Upper lobe of right lung (tissue), 1 donor: Measurements from ENCODE around the gene TMEM150B. TPM values are rescaled to one million over a fixed set of nuclear protein-coding genes. Genes with fewer than 3 reads are reported as not detected.
A peak's percentile ranks its signal among the peaks of the same experiment; 100 is the strongest.

ENCODE experiments used
- ATAC-seq: fragments of 200-7000 bp; cut with Tn5 transposase; one replicate; pipeline ENCODE4 v1.9.1; 2020; ENCODE audit warnings: mild to moderate bottlenecking, moderate library complexity
- DNase-seq: peaks from one replicate; pipeline ENCODE4 v3.0.0-alpha.2; 2020
- H3K27ac ChIP-seq: fragments of 200-600 bp; one replicate; pipeline ENCODE4 v1.8.0; 2022
- H3K27me3 ChIP-seq: fragments of 200-600 bp; one replicate; pipeline ENCODE4 v1.8.0; 2022; ENCODE audit warnings: mild to moderate bottlenecking
- H3K36me3 ChIP-seq: fragments of 200-600 bp; one replicate; pipeline ENCODE4 v1.8.0; 2022
- H3K4me1 ChIP-seq: fragments of 200-600 bp; one replicate; pipeline ENCODE4 v1.8.0; 2022
- H3K4me3 ChIP-seq: fragments of 200-600 bp; one replicate; pipeline ENCODE4 v1.8.0; 2022; ENCODE audit warnings: mild to moderate bottlenecking
- H3K9me3 ChIP-seq: fragments of 200-600 bp; one replicate; pipeline ENCODE4 v1.8.0; 2022
- intact Hi-C: fragments of 100-400 bp; cut with DNase I; formaldehyde crosslinking; loops from one replicate; pipeline ENCODE4 v1.11.0; 2022
- total RNA-seq: library from RNA; stranded (reverse); fragmentation: NEBNext Ultra II Directional; extraction: Animal tissue kit (Norgen Biotek cat#: 25700); gene quantifications from one replicate; pipeline ENCODE4 v1.2.1, GENCODE V29; 2021
- TF ChIP-seq, protein P1 (sequence below): fragments of 200-600 bp; IDR thresholded peaks from one replicate; pipeline ENCODE4 v1.8.0; 2022; ENCODE audit warnings: antibody characterized with exemption
- donor health status: DM: no; HTN: yes; CAD: no; lungs with severe emphysema.

The TMEM150B gene
- total RNA-seq, 1 donor from 2014 or later = 23.9 TPM

- Histone ChIP-seq H3K4me3 (peak overlapping the region; percentile 67), H3K27me3 (no peaks in the 10 kb centered on the region), H3K9me3 (no peaks in the 10 kb centered on the region), H3K27ac (no peak overlapping the region), H3K4me1 (peaks cover 9% of the 10 kb centered on the region), H3K36me3 (peaks cover 6% of the 10 kb centered on the region)
- DNase-seq (peak; percentile 91), ATAC-seq (peak; percentile 28)
- TF ChIP-seq, protein P1, sequence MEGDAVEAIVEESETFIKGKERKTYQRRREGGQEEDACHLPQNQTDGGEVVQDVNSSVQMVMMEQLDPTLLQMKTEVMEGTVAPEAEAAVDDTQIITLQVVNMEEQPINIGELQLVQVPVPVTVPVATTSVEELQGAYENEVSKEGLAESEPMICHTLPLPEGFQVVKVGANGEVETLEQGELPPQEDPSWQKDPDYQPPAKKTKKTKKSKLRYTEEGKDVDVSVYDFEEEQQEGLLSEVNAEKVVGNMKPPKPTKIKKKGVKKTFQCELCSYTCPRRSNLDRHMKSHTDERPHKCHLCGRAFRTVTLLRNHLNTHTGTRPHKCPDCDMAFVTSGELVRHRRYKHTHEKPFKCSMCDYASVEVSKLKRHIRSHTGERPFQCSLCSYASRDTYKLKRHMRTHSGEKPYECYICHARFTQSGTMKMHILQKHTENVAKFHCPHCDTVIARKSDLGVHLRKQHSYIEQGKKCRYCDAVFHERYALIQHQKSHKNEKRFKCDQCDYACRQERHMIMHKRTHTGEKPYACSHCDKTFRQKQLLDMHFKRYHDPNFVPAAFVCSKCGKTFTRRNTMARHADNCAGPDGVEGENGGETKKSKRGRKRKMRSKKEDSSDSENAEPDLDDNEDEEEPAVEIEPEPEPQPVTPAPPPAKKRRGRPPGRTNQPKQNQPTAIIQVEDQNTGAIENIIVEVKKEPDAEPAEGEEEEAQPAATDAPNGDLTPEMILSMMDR = no peak
- intact Hi-C loops = no loop called here
These were observed 16.0 kb upstream of the TMEM150B start for GRCh38 chr19:55341171-55341588.

DNA sequence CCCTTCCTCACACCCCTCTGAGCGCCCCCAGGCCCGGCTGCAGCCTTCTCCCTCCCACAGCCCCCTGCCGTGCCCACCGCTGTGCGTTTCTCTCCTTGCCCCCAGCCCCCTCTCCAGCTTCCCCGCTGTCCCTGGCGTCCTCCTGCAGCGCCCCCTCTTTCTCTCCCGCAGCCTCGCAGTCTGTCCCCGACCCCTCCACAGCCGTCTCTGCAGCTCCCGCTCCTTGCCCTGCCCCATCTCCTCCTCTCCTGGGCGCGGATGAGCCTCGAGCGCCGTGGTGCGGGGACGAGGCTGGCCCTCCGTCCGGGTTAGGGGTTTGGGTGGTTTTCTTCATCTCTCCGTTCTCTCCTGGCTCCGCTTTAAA lies 15.6 kb upstream of the TMEM150B start:
- H3K4me3 ChIP-seq = peak overlapping the region; percentile 67
- H3K36me3 ChIP-seq = peaks cover 6% of the 10 kb centered on the region
- TF ChIP-seq, protein P1 = no peak
- no peaks in the 10 kb centered on the region for H3K9me3 ChIP-seq
- H3K27me3 ChIP-seq = no peaks in the 10 kb centered on the region
- no peak overlapping the region for H3K27ac ChIP-seq
- H3K4me1 ChIP-seq = peaks cover 9% of the 10 kb centered on the region
- ATAC-seq = no peak
- DNase-seq = no peak
- intact Hi-C loops = no loop called here

- TF ChIP-seq, protein P1 = no peak
- no peaks in the 10 kb centered on the region for H3K9me3 ChIP-seq
- DNase-seq (no peak), ATAC-seq (no peak)
- intact Hi-C loops = no loop called here
- H3K27ac ChIP-seq = peak overlapping the region; percentile 86
- no peaks in the 10 kb centered on the region for H3K27me3 ChIP-seq
- peak overlapping the region; percentile 67 for H3K4me3 ChIP-seq
- H3K36me3 ChIP-seq = peaks cover 6% of the 10 kb centered on the region
- H3K4me1 ChIP-seq = peaks cover 9% of the 10 kb centered on the region
These were observed 15.0 kb upstream of the TMEM150B start for GRCh38 chr19:55339889-55340783.

DNA sequence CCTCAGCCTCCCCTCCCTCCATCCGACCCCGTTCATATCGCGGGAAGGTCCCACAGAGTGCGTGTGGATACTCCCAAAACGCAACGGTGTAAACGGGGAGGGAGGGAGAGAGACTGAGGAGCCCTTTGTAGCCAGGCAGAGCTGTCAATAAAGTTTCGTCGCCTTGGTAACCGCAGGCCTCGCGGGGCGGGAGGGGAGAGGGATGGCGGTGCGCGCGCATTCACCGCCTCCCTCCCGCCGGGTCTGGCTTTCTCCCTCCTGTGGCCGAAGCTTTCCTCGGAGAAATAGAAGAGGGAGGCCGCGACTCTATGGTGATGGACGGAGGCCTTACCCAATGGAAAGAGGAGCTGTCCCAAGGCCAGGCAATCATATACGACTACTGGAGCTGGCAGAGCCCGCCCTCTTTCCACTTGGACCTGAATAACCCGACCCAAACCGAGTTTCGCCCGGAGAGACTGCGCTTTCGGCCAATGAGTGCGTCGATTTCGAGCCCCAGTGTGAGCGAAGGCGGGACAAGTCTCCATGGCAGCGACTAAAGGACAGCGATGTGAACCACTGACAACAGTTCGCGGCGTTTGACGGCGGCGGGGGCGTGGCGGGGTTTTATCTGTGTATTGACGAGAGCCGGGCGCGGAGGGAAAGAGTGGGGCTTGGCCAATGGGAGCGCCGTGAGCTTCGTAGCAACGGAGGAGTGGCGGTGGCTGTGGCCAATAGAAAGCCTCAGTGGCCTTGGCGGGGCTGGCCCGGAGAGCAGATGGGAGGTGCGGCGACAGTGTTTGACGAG lies 14.2 kb upstream of the TMEM150B start, which contains the start of gene KMT5C:
Gene KMT5C (plus strand): TSS at position 772 of the 784 bp plus-strand sequence. CDS start 2,061 bp downstream, outside the sequence.
- peak; percentile 100 for DNase-seq
- H3K36me3 ChIP-seq = peaks cover 6% of the 10 kb centered on the region
- H3K9me3 ChIP-seq = no peaks in the 10 kb centered on the region
- H3K27me3 ChIP-seq = no peaks in the 10 kb centered on the region
- intact Hi-C loops = no loop called here
- TF ChIP-seq, protein P1 = peak; percentile 47
- peak within 1 kb of the TSS; percentile 90 for H3K27ac ChIP-seq
- ATAC-seq = peak; percentile 92
- H3K4me1 ChIP-seq = peaks cover 9% of the 10 kb centered on the region
- peak within 1 kb of the TSS; percentile 67 for H3K4me3 ChIP-seq

DNA sequence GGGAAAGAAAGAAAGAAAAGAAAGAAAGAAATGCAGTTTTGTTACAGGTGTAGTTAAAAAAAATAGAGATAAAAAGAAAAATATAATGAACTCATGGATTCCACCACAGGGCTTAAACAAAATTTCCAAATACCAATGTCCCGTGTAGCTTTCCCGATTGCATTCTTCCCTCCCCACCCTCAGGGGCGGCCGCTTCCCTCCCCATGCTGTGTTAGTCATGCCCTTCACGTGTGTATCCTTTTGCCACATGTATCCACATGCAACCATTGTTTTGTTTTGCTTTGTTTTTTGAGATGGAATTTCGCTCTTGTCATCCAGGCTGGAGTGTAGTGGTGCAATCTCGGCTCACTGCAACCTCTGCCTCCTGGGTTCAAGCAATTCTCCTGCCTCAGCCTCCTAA lies 11.0 kb upstream of the TMEM150B start:
- H3K4me1 ChIP-seq = peaks cover 9% of the 10 kb centered on the region
- H3K27ac ChIP-seq = no peak overlapping the region
- H3K36me3 ChIP-seq = no peaks in the 10 kb centered on the region
- no peaks in the 10 kb centered on the region for H3K9me3 ChIP-seq
- intact Hi-C loops = no loop called here
- no peak for DNase-seq
- TF ChIP-seq, protein P1 = no peak
- no peaks in the 10 kb centered on the region for H3K27me3 ChIP-seq
- no peak overlapping the region for H3K4me3 ChIP-seq
- ATAC-seq = no peak
